Endothelial cell of umbilical vein (primary cell): ENCODE data around the gene DMD. TPM values are rescaled to one million over a fixed set of nuclear protein-coding genes. Genes with fewer than 3 reads are reported as not detected.

Source experiments
- BruUV-seq: library from RNA; stranded (reverse); fragments of 400-500 nt; replicated peaks from 2 replicates; lab custom pipeline; 2021; lab: Mats Ljungman, UMichigan
- CTCF ChIA-PET: fragments of 300-600, 350-600 bp; sonication (Branson Sonifier 250); formaldehyde crosslinking; loops from one replicate; lab custom pipeline; 2021; ENCODE audit warnings: antibody characterized with exemption, inconsistent platforms; lab: Charles Lee
- POLR2A ChIA-PET: fragments of 300-600, 350-600 bp; sonication (Branson Sonifier 250); formaldehyde crosslinking; loops from one replicate; lab custom pipeline; 2021; ENCODE audit warnings: antibody characterized with exemption, inconsistent platforms; lab: Charles Lee
- DNase-seq: peaks from one replicate; pipeline ENCODE4 v3.0.0-alpha.2; 2011; ENCODE audit warnings: low read depth, low spot score
- FAIRE-seq: peaks from 2 replicates; lab custom pipeline; 2011; peaks lifted over from hg19 to GRCh38; lab: Jason Lieb, UNC
- H2AFZ ChIP-seq: 2 replicates; pipeline ENCODE4 v1.6.0; 2012; ENCODE audit warnings: low read depth, low read length, control low read depth, inconsistent platforms
- H3K27ac ChIP-seq: 2 replicates; pipeline ENCODE4 v1.5.1; 2011; ENCODE audit warnings: low read depth, mild to moderate bottlenecking, control low read depth, low read length, moderate library complexity; ENCODE audit not compliant: insufficient read depth
- H3K27me3 ChIP-seq, 2 experiments: 2 replicates each; pipeline versions ENCODE4 v1.6.0 to v1.6.1; 2011; ENCODE audit warnings: low read length in 2 of 2, mixed read lengths in 1 of 2; ENCODE audit not compliant: control insufficient read depth in 2 of 2, insufficient read depth in 2 of 2
- H3K36me3 ChIP-seq, 2 experiments: 2 replicates in 1 of 2; 3 replicates in 1 of 2; pipeline ENCODE4 v1.5.1; 2011; ENCODE audit warnings: low read length in 2 of 2, mild to moderate bottlenecking in 1 of 2, moderate library complexity in 1 of 2; ENCODE audit not compliant: control insufficient read depth in 2 of 2, insufficient read depth in 2 of 2; ENCODE audit errors: extremely low read depth in 1 of 2
- H3K4me1 ChIP-seq: 3 replicates; pipeline ENCODE4 v1.5.1; 2011; ENCODE audit warnings: mild to moderate bottlenecking, low read length; ENCODE audit not compliant: control insufficient read depth, insufficient read depth; ENCODE audit errors: extremely low read depth
- H3K4me2 ChIP-seq: 2 replicates; pipeline ENCODE4 v1.6.1; 2011; ENCODE audit warnings: low read length, control low read depth, mixed read lengths; ENCODE audit not compliant: insufficient read depth
- H3K4me3 ChIP-seq, 3 experiments: fragments of 200-600 bp in 1 of 3; sonication (generic), shearing (Covaris generic) in 1 of 3; replicated peaks in 1 of 3; 2 replicates each; pipeline ENCODE4 v1.5.1; 2011 to 2016; ENCODE audit warnings: control low read depth in 3 of 3, low read length in 3 of 3, mild to moderate bottlenecking in 2 of 3, inconsistent platforms in 1 of 3, low read depth in 1 of 3, moderate library complexity in 1 of 3; ENCODE audit not compliant: insufficient read depth in 1 of 3
- H3K79me2 ChIP-seq: 2 replicates; pipeline ENCODE4 v1.6.0; 2012; ENCODE audit warnings: low read length, inconsistent platforms; ENCODE audit not compliant: control insufficient read depth, insufficient read depth
- H3K9ac ChIP-seq: replicated peaks from 2 replicates; pipeline ENCODE3; 2011; ENCODE audit warnings: low read length, control low read depth; ENCODE audit not compliant: insufficient read depth; ENCODE audit errors: extremely low read depth
- H3K9me1 ChIP-seq: replicated peaks from 3 replicates; pipeline ENCODE4 v1.6.0; 2011; ENCODE audit warnings: mild to moderate bottlenecking, low read length; ENCODE audit not compliant: control insufficient read depth, insufficient read depth; ENCODE audit errors: extremely low read depth
- H3K9me3 ChIP-seq: replicated peaks from 2 replicates; pipeline ENCODE4 v1.5.1; 2012; ENCODE audit warnings: low read length, inconsistent platforms; ENCODE audit not compliant: control insufficient read depth, insufficient read depth
- H4K20me1 ChIP-seq: replicated peaks from 2 replicates; pipeline ENCODE3; 2011; ENCODE audit warnings: mild to moderate bottlenecking, low read length; ENCODE audit not compliant: control insufficient read depth, insufficient read depth; ENCODE audit errors: extremely low read depth
- FOS ChIP-seq: IDR thresholded peaks from 2 replicates; pipeline ENCODE4 v1.6.1; 2011; ENCODE audit warnings: mild to moderate bottlenecking, low read length, moderate library complexity, borderline replicate concordance; ENCODE audit not compliant: insufficient read depth
- GATA2 ChIP-seq: IDR thresholded peaks from 2 replicates; pipeline ENCODE4 v1.7.0; 2011; ENCODE audit warnings: low read depth, mild to moderate bottlenecking, moderate library complexity, mixed read lengths, low read length; ENCODE audit not compliant: insufficient read length, insufficient read depth
- JUN ChIP-seq: IDR thresholded peaks from 2 replicates; pipeline ENCODE4 v1.6.1; 2011; ENCODE audit warnings: borderline replicate concordance, low read depth; ENCODE audit not compliant: insufficient read length, insufficient read depth
- MAX ChIP-seq: IDR thresholded peaks from 2 replicates; pipeline ENCODE4 v1.6.1; 2011; ENCODE audit not compliant: insufficient read depth, insufficient read length
- MYC ChIP-seq: IDR thresholded peaks from one replicate; pipeline ENCODE4 v1.6.1; 2011; ENCODE audit warnings: mild to moderate bottlenecking, low read depth, low read length
- POLR2A ChIP-seq: IDR thresholded peaks from 2 replicates; pipeline ENCODE4 v1.6.1; 2012; ENCODE audit warnings: low read depth, mild to moderate bottlenecking, control low read depth, low read length
- POLR2AphosphoS5 ChIP-seq: IDR thresholded peaks from 2 replicates; pipeline ENCODE4 v1.6.1; 2012; ENCODE audit warnings: low read depth, mild to moderate bottlenecking, control low read depth, low read length, moderate library complexity; ENCODE audit not compliant: insufficient read depth
- dilution Hi-C: fragments of 300-500 bp; cut with MboI; formaldehyde crosslinking; loops from one replicate; pipeline ENCODE4 v1.15.0; 2019; ENCODE audit warnings: low sequenced_read_pairs; ENCODE audit not compliant: extremely low pct_ligation_motif_present
- intact Hi-C: fragments of 100-400 bp; cut with micrococcal nuclease; formaldehyde crosslinking; loops from one replicate; pipeline ENCODE4 v1.10.0; 2022
- polyA plus RNA-seq, 4 experiments: library from polyadenylated mRNA; depleted of rRNA in 3 of 4; stranded (reverse) in 3 of 4; unstranded in 1 of 4; fragments of >200 nt; gene quantifications; 2 replicates each; pipeline versions ENCODE4 v1.2.1 to v1.2.3, GENCODE V29; 2011 to 2012; ENCODE audit warnings: missing spikeins in 1 of 4
- total RNA-seq: library from RNA; stranded (reverse); gene quantifications from 2 replicates; pipeline ENCODE4 v1.2.3, GENCODE V29; 2021

DMD gene
- total and polyA plus RNA-seq, 2 donors (not counting 3 experiments of a cell fraction or from before 2014, with no cell fraction given) = 7.3 to 9.0 TPM

GRCh38 chrX:31209005-31209628 lies 2002.2 kb downstream of the DMD start:
- Histone ChIP-seq H3K79me2 (no peaks in the 10 kb centered on the region), H3K4me2 (peak overlapping the region; percentile 69), H3K4me3 (peak overlapping the region in 1 of 3 experiments; percentile 30), H3K9me1 (no peaks in the 10 kb centered on the region), H3K4me1 (peaks cover 16% of the 10 kb centered on the region), H4K20me1 (no peaks in the 10 kb centered on the region), H3K36me3 (no peaks in the 10 kb centered on the region), H2AFZ (no peak overlapping the region), H3K27me3 (no peaks in the 10 kb centered on the region), H3K27ac (peak overlapping the region; percentile 72), H3K9ac (peak overlapping the region; percentile 51), H3K9me3 (no peaks in the 10 kb centered on the region)
- DNase-seq (peak; percentile 83), FAIRE-seq (peak; percentile 71)
- intact Hi-C loops = loop anchor here (1.0 to 10.0 kb wide), 5 partner anchors 12 to 626 kb away; no protein-coding TSS in a partner anchor
- no TSS peak for BruUV-seq
- dilution Hi-C loops = no loop called here
- POLR2A ChIA-PET = no interaction called here
- TF ChIP-seq POLR2AphosphoS5 = peak; percentile 33
- no peak for TF ChIP-seq MYC
- no peak for TF ChIP-seq FOS
- no peak for TF ChIP-seq POLR2A
- no peak for TF ChIP-seq MAX
- peak; percentile 84 for TF ChIP-seq GATA2
- TF ChIP-seq JUN = peak; percentile 30
- CTCF ChIA-PET = interaction anchor here (1.0 to 2.3 kb wide), 3 partner anchors 170 to 449 kb away, joined by 3 to 13 read pairs (median 3); no protein-coding TSS in a partner anchor
